HEK293T (cell line): ENCODE measurements around the gene ZC3H4.
A peak's percentile ranks its signal among the peaks of the same experiment; 100 is the strongest.

Experiments used
- CTCF ChIA-PET: fragments of 350-600 bp; formaldehyde crosslinking; extraction: SDS; loops from one replicate; lab custom pipeline; 2021; ENCODE audit warnings: antibody characterized with exemption, inconsistent platforms; lab: Yijun Ruan, JAX
- POLR2A ChIA-PET: fragments of 350-600 bp; formaldehyde crosslinking; extraction: SDS; loops from one replicate; lab custom pipeline; 2020; ENCODE audit warnings: antibody characterized with exemption, inconsistent platforms; lab: Yijun Ruan, JAX
- DNase-seq: peaks from one replicate; pipeline ENCODE4 v3.0.0; 2012; ENCODE audit warnings: mixed read lengths; ENCODE audit errors: extremely low spot score
- ARNT ChIP-seq: fragments of 450-650 bp; IDR thresholded peaks from 2 replicates; pipeline ENCODE4 v1.6.1; 2017; ENCODE audit warnings: mild to moderate bottlenecking
- BHLHE40 ChIP-seq: fragments of 450-650 bp; IDR thresholded peaks from 2 replicates; pipeline ENCODE4 v1.6.1; 2016; ENCODE audit warnings: mild to moderate bottlenecking, moderate library complexity, borderline replicate concordance
- CTBP1 ChIP-seq: fragments of 450-650 bp; IDR thresholded peaks from 2 replicates; pipeline ENCODE4 v1.6.1; 2016; ENCODE audit warnings: borderline replicate concordance
- ELF4 ChIP-seq: fragments of 450-650 bp; IDR thresholded peaks from 2 replicates; pipeline ENCODE4 v1.6.1; 2017; ENCODE audit warnings: antibody characterized with exemption
- FOXA1 ChIP-seq: fragments of 450-650 bp; IDR thresholded peaks from 2 replicates; pipeline ENCODE4 v1.6.1; 2016; ENCODE audit warnings: mild to moderate bottlenecking
- FOXK2 ChIP-seq: fragments of 450-650 bp; IDR thresholded peaks from 2 replicates; pipeline ENCODE4 v1.6.1; 2016; ENCODE audit warnings: mild to moderate bottlenecking
- FOXM1 ChIP-seq: fragments of 450-650 bp; IDR thresholded peaks from 2 replicates; pipeline ENCODE4 v1.6.1; 2017; ENCODE audit warnings: mild to moderate bottlenecking, borderline replicate concordance
- HDGF ChIP-seq: fragments of 450-650 bp; IDR thresholded peaks from 2 replicates; pipeline ENCODE4 v1.6.1; 2017; ENCODE audit warnings: antibody characterized with exemption, borderline replicate concordance
- L3MBTL2 ChIP-seq: fragments of 450-650 bp; conservative IDR thresholded peaks from 2 replicates; pipeline ENCODE4 v1.6.1; 2016; ENCODE audit warnings: mild to moderate bottlenecking
- LEF1 ChIP-seq: fragments of 450-650 bp; IDR thresholded peaks from 2 replicates; pipeline ENCODE4 v1.6.1; 2017; ENCODE audit warnings: mild to moderate bottlenecking, borderline replicate concordance
- NFRKB ChIP-seq: fragments of 450-650 bp; IDR thresholded peaks from 2 replicates; pipeline ENCODE4 v1.6.1; 2016; ENCODE audit warnings: mild to moderate bottlenecking, moderate library complexity
- SP1 ChIP-seq: fragments of 450-650 bp; IDR thresholded peaks from 2 replicates; pipeline ENCODE4 v1.6.1; 2017
- SUZ12 ChIP-seq: fragments of 450-650 bp; IDR thresholded peaks from 2 replicates; pipeline ENCODE4 v1.6.1; 2016; ENCODE audit warnings: mild to moderate bottlenecking
- TARDBP ChIP-seq: fragments of 450-650 bp; IDR thresholded peaks from 2 replicates; pipeline ENCODE4 v1.6.1; 2016
- ZNF384 ChIP-seq: fragments of 450-650 bp; IDR thresholded peaks from 2 replicates; pipeline ENCODE4 v1.6.1; 2016
- TF ChIP-seq, protein P1 (sequence below): fragments of 450-650 bp; IDR thresholded peaks from 2 replicates; pipeline ENCODE4 v1.6.1; 2016

ZC3H4 gene

GRCh38 chr19:47022541-47023447, 90.8 kb downstream of the ZC3H4 start:
- CTCF ChIA-PET: no interaction called here
- POLR2A ChIA-PET: no interaction called here

GRCh38 chr19:47022140-47022536, 91.4 kb downstream of the ZC3H4 start:
- no peak for DNase-seq
- CTCF ChIA-PET: no interaction called here
- POLR2A ChIA-PET: no interaction called here
- TF ChIP-seq, protein P1, sequence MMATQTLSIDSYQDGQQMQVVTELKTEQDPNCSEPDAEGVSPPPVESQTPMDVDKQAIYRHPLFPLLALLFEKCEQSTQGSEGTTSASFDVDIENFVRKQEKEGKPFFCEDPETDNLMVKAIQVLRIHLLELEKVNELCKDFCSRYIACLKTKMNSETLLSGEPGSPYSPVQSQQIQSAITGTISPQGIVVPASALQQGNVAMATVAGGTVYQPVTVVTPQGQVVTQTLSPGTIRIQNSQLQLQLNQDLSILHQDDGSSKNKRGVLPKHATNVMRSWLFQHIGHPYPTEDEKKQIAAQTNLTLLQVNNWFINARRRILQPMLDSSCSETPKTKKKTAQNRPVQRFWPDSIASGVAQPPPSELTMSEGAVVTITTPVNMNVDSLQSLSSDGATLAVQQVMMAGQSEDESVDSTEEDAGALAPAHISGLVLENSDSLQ: no peak
- TF ChIP-seq FOXA1 (no peak), CTBP1 (no peak), LEF1 (no peak), TARDBP (no peak), ARNT (no peak)

More at GRCh38 chr19:47022541-47023447, 90.8 kb downstream of the ZC3H4 start:
- TF ChIP-seq LEF1 (no peak), NFRKB (no peak), BHLHE40 (no peak), SUZ12 (no peak), ELF4 (no peak), ARNT (no peak), HDGF (no peak)
- DNase-seq: no peak

DNA sequence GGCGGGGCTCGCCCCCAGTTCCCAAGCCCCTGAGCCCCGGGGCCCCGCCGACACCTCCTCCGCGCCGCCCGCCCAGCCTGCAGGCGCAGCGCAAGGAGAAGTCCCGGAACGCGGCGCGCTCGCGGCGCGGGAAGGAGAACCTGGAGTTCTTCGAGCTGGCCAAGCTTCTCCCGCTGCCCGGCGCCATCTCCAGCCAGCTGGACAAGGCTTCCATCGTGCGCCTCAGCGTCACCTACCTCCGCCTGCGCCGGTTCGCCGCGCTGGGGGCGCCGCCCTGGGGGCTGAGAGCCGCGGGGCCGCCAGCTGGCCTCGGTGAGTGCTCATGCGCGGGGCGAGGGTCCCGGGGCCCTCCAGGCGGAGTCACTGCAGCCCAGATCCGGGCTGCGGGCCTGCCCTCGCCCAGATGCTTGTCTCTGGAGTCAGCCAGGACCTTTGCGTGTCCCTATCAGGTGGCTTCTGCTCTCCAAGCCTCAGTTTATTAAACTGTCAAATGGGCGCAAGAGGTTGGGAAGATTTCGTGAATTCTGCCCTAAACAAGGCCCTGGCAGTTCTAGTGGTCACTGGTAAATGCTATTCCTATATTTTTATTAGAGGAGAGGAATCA, 91.9 kb downstream of the ZC3H4 start:
- ChIA-PET CTCF (no interaction called here), POLR2A (no interaction called here)
- TF ChIP-seq BHLHE40 (no peak), ZNF384 (no peak), ARNT (no peak), FOXK2 (no peak), NFRKB (no peak), LEF1 (no peak), FOXM1 (no peak), CTBP1 (no peak), HDGF (no peak), TARDBP (no peak), FOXA1 (no peak)
- TF ChIP-seq, protein P1: no peak
- DNase-seq: no peak

DNA sequence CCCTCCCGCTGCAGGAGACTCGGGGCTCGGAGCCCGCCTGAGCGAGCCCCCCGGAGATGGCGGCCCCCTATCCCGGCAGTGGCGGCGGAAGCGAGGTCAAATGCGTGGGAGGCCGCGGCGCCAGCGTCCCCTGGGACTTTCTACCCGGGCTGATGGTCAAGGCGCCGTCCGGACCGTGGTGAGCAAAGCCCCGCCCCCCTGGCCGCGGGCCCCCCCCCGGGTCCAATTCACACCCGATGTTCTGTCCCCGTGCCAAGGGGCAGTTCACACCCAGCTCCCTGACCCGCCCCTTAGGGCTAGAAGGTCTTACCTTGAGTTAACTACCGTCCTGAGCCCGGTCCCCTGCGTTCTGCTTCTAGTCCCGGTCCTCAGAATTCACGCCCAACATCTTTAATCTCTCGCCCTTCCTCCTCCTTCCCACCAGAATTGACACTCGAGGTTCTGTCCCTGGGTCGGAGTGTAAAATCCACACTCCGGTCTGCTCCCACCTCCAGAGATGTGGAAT, 92.5 kb downstream of the ZC3H4 start:
- ChIA-PET CTCF (no interaction called here), POLR2A (no interaction called here)
- no peak for DNase-seq
- TF ChIP-seq FOXK2: no peak
- TF ChIP-seq, protein P1: no peak
- TF ChIP-seq L3MBTL2: no peak
- no peak for TF ChIP-seq SP1
- TF ChIP-seq ARNT: no peak
- no peak for TF ChIP-seq LEF1
- TF ChIP-seq ZNF384: no peak
- no peak for TF ChIP-seq CTBP1
- TF ChIP-seq BHLHE40: no peak
- TF ChIP-seq NFRKB: no peak
- TF ChIP-seq HDGF: no peak
- TF ChIP-seq FOXA1: no peak
- TF ChIP-seq SUZ12: no peak
- no peak for TF ChIP-seq ELF4
- TF ChIP-seq FOXM1: no peak
- no peak for TF ChIP-seq TARDBP

DNA sequence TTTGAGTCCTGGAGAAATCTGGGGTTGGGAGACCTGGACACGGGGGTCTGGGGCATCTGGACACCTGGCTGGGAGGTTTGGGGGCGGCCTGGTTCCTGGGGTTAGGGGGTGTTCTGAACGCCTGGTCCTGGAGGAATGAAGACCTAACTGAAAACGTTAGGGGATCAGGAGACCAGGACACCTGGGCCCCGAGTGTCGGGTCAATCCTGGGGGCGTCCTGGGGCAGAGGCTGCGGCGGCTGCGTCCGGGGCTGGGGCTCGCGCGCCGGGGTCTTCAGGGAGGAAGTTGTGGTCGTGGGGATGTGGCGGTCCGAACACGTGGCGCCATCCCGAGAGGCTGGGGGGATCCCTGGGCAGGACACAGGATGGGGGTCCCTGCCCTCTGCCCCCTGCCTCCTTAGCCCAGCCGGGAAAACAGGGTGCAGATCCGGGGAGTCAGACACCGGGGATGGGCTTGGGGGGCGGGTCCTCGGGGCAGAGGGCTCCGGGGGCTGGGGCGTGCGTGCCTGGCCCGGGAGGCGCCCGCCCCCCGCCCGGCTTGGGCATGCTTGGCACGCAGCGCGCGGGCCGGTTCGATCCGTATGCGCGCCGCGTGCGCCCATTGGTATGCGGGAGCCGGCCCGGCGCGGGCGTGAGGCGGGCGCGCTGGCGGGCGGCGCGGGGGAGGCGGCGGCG, 93.3 kb downstream of the ZC3H4 start:
- POLR2A ChIA-PET: interaction anchor here (0.6 to 1.6 kb wide), 4 partner anchors 15 to 128 kb away, joined by 3 to 7 read pairs (median 4); partner anchors contain the start of gene ZC3H4
- no peak for DNase-seq
- CTCF ChIA-PET: interaction anchor here (0.7 kb wide), 1 partner anchor 190 kb away, joined by 3 read pairs; no protein-coding TSS in a partner anchor
- TF ChIP-seq SUZ12 (no peak), FOXM1 (no peak), L3MBTL2 (peak; percentile 24; the same call in 1 of the 2 replicates)

DNA sequence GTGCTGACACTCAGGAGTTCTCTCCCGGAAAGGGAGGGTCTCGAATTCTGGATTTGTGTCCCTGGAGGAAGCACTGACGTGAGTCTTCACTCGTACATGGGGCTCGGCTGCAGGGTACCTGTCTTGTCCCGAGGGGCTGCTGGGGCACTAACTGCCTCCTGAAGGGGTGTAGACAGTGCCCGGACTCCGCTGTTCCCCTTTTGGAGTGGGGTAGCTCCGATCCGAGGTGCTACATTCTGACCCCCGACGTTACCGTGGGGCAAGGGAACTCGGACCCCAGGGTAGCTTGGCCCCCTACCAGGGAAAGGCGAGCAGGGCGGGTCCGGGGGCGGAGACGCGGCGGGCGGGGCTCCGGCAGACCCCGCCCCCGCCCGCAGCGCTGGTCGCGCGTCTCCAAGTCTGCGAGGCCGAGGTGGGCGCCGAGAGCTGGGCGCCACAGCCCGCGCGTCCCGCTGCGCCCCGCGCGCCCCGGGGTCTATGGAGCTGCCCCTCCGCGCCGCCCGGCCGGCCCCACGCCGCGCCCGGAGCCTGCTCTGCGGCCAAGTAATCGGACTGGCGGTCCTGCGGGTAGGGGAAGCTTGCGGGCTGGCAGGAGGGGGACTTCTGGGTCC, 94.0 kb downstream of the ZC3H4 start, which contains the start of gene NPAS1:
Gene NPAS1, plus strand, starts transcription at position 407 of the 611 bp plus-strand sequence. CDS start 1,211 bp downstream, outside the sequence.
- DNase-seq: peak; percentile 77
- ChIA-PET CTCF (interaction anchor here (0.7 kb wide), 1 partner anchor 191 kb away, joined by 3 read pairs; no protein-coding TSS in a partner anchor), POLR2A (interaction anchor here (0.6 to 1.6 kb wide), 4 partner anchors 16 to 128 kb away, joined by 3 to 7 read pairs (median 4); partner anchors contain the start of gene ZC3H4)
- TF ChIP-seq CTBP1 (no peak), LEF1 (no peak), ARNT (no peak), L3MBTL2 (no peak), SUZ12 (no peak), FOXK2 (no peak), ELF4 (no peak), FOXM1 (no peak), ZNF384 (no peak), TARDBP (no peak), BHLHE40 (no peak), FOXA1 (no peak), NFRKB (no peak), SP1 (no peak)
- TF ChIP-seq, protein P1: no peak
